Activated CD8-positive, alpha-beta memory T cell treated with anti-CD3 and anti-CD28 coated beads, Interleukin-2, amount 10 ng/mL, durations not matched to agents 7 days and 5 days (primary cell): ENCODE data around the gene TMEM266. TPM values are rescaled to one million over a fixed set of nuclear protein-coding genes. Genes with fewer than 3 reads are reported as not detected.
"Not testable (repeated sequence)": the region's sequence is repeated elsewhere in the genome, so short reads cannot be mapped to it uniquely, and the experiment has no call there.

ENCODE experiments used
- ATAC-seq: fragments of 150-1000 bp; cut with Tn5 transposase; one replicate; pipeline ENCODE4 v1.10.0; 2021; ENCODE audit warnings: moderate library complexity
- CTCF ChIA-PET: fragments of 350-600 bp; sonication (Branson Sonifier 250); formaldehyde crosslinking; loops from one replicate; lab custom pipeline; 2021; ENCODE audit warnings: antibody characterized with exemption; lab: Charles Lee
- DNase-seq: peaks from one replicate; pipeline ENCODE4 v3.0.0-alpha.2; 2020
- H3K27ac Mint-ChIP-seq: one replicate; pipeline ENCODE4 v1.8.0; 2021; ENCODE audit warnings: mild to moderate bottlenecking, mixed read lengths
- H3K27me3 Mint-ChIP-seq: one replicate; pipeline ENCODE4 v1.8.0; 2021; ENCODE audit warnings: mixed read lengths
- H3K36me3 Mint-ChIP-seq: one replicate; pipeline ENCODE4 v1.8.0; 2021; ENCODE audit warnings: mild to moderate bottlenecking, mixed read lengths
- H3K4me1 Mint-ChIP-seq: one replicate; pipeline ENCODE4 v1.8.0; 2021; ENCODE audit warnings: mixed read lengths
- H3K4me3 Mint-ChIP-seq: one replicate; pipeline ENCODE4 v1.8.0; 2021; ENCODE audit warnings: mild to moderate bottlenecking, moderate library complexity, mixed read lengths
- H3K9me3 Mint-ChIP-seq: one replicate; pipeline ENCODE4 v1.8.0; 2022; ENCODE audit warnings: low read depth, mixed read lengths
- total RNA-seq, 2 experiments: library from RNA; stranded (reverse); gene quantifications; one replicate each; pipeline ENCODE4 v1.2.3, GENCODE V29; 2021

TMEM266 gene, protein sequence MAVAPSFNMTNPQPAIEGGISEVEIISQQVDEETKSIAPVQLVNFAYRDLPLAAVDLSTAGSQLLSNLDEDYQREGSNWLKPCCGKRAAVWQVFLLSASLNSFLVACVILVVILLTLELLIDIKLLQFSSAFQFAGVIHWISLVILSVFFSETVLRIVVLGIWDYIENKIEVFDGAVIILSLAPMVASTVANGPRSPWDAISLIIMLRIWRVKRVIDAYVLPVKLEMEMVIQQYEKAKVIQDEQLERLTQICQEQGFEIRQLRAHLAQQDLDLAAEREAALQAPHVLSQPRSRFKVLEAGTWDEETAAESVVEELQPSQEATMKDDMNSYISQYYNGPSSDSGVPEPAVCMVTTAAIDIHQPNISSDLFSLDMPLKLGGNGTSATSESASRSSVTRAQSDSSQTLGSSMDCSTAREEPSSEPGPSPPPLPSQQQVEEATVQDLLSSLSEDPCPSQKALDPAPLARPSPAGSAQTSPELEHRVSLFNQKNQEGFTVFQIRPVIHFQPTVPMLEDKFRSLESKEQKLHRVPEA
- total RNA-seq, result not detected

DNA sequence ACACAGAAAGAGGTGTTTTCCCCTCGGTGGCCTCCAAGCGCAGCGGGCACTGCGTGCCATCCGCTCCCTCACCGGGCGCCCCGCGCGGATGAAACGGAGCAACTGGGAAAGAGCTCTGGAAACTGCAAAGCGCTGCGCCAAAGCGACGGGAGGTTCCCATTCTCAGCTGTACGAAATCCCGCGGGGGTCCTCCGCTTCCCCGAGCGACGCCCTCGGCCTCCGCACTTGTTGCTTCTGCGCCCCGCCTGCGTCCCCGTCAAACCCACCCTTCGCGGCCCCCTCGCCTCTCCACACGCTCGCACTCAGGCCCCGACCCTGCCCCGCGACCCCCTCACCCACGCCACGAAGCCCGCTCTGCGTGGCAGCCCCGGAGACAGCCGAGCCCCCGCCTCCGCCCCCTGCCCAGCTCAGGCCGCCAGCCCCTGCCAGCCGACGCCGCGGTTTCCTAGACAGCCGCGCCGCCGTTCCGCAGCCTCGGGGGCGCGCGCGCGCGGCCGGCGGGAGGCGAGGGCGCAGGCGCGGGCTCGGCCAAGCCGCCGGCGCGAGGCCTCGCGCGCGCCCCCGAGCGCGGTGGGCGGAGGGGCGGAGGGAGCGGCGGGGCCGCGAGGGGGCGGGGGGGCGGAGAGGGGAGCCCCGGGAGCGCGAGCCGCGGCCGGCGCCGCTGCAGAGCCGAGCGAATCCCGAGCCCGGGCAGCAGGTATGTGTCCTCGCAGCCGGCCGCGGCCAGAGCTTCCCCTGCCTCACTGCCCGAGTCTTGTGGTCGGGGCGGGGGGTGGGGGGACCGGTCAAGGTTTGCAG is at the start of gene TMEM266:
TMEM266 (plus strand) TSS at position 666 of the 798 bp plus-strand sequence. CDS start 74,279 bp downstream, outside the sequence.
- ATAC-seq (peak; percentile 57), DNase-seq (no peak)
- Mint-ChIP-seq H3K27me3 (peaks cover 76% of the 10 kb centered on the region), H3K36me3 (no peaks in the 10 kb centered on the region), H3K9me3 (no peaks in the 10 kb centered on the region), H3K27ac (no peak within 1 kb of the TSS), H3K4me1 (peaks cover 25% of the 10 kb centered on the region), H3K4me3 (peak within 1 kb of the TSS; percentile 58)
- CTCF ChIA-PET, result interaction anchor here (0.6 to 9.3 kb wide), 14 partner anchors 10 to 1483 kb away, joined by 3 to 188 read pairs (median 3); no protein-coding TSS in a partner anchor

DNA sequence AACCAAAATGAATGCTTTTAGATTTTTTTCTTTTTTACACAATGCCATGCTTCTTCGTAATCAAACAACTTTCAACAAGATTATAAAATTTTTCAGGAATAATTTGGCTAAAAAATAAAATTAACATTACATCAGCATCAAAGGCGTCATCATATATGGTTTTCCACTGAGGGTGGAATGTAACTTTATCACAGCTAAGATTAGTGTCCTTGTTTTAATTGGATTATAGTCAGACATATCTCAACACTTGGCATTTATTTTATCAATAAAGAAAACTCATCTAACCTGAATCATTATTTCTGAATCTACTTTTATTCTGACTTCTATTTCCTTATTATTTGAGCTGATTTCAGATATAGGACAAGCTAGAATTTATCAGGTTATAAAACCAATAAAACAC is 49.2 kb upstream of the TMEM266 start:
- Mint-ChIP-seq H3K4me1 (peaks cover 6% of the 10 kb centered on the region), H3K4me3 (no peak overlapping the region), H3K9me3 (no peaks in the 10 kb centered on the region), H3K27me3 (peaks cover 59% of the 10 kb centered on the region), H3K27ac (no peak overlapping the region), H3K36me3 (no peaks in the 10 kb centered on the region)
- CTCF ChIA-PET, result no interaction called here
- no peak for ATAC-seq
- DNase-seq, result no peak

DNA sequence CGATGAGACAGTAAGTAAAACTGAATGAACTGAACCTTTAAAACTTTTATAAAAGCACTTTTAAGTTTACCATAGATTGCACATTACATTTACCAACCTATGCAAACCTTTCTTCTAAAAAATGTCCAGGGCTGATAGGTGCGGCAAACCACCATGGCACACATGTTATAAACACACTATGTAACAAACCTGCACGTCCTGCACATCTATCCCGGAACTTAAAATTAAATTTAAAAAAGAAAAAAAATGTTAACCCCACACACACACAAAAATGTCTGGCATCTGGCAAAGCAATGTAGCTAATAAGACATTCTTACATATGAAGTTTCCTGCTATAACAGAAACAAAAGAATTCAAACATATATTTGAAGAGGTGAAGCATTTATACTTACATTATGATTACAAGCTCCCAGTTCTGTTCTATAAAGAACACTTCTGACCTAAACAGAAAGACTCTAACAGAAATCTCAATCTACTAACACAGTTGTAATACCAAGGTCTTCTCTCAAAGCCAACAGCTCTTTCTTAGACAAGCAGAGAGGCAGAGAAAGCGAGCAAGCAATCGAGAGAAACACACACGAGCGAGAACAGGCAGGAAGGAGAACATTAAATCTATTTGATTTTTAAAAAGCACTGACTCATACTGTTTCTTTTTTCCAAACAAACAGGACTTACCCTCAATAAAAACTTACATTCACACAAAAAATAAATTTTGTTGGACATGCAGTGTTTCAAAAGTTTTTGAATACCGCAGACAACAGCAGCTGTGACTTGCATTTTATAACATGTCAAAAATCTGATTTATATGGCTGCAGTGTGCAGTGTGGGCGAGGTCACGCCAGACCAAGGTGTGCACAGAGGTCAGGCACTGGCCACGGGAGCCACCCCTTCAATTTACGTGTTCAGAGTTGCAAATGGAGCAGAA is 47.9 kb upstream of the TMEM266 start, which contains the start of gene NRG4:
NRG4 (minus strand) TSS at position 798 of the 925 bp plus-strand sequence. CDS start 1,194 bp downstream, outside the sequence.
- H3K4me1 Mint-ChIP-seq, result peaks cover 6% of the 10 kb centered on the region
- CTCF ChIA-PET, result no interaction called here

DNA sequence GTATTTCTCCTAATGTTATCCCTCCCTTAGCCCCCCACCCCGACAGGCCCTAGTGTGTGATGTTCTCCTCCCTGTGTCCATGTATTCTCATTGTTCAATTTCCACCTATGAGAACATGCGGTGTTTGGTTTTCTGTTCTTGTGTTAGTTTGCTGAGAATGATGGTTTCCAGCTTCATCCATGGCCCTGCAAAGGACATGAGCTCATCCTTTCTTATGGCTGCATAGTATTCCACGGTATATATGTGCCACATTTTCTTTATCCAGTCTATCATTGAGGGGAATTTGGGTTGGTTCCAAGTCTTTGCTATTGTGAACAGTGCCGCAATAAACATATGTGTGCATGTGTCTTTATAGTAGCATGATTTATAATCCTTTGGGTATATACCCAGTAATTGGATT is 46.3 kb upstream of the TMEM266 start:
- CTCF ChIA-PET, H3K9me3 Mint-ChIP-seq, H3K36me3 Mint-ChIP-seq, ATAC-seq, H3K4me3 Mint-ChIP-seq, H3K4me1 Mint-ChIP-seq, H3K27ac Mint-ChIP-seq, DNase-seq: not testable (repeated sequence)
- peaks cover 60% of the 10 kb centered on the region for H3K27me3 Mint-ChIP-seq

More for the DNA sequence above, 47.9 kb upstream of the TMEM266 start, which contains the start of gene NRG4:
- H3K9me3 Mint-ChIP-seq, result no peaks in the 10 kb centered on the region
- peaks cover 65% of the 10 kb centered on the region for H3K27me3 Mint-ChIP-seq
- ATAC-seq (no peak), DNase-seq (no peak)
- no peak within 1 kb of the TSS for H3K4me3 Mint-ChIP-seq
- H3K27ac Mint-ChIP-seq, result no peak within 1 kb of the TSS
- H3K36me3 Mint-ChIP-seq, result no peaks in the 10 kb centered on the region

DNA sequence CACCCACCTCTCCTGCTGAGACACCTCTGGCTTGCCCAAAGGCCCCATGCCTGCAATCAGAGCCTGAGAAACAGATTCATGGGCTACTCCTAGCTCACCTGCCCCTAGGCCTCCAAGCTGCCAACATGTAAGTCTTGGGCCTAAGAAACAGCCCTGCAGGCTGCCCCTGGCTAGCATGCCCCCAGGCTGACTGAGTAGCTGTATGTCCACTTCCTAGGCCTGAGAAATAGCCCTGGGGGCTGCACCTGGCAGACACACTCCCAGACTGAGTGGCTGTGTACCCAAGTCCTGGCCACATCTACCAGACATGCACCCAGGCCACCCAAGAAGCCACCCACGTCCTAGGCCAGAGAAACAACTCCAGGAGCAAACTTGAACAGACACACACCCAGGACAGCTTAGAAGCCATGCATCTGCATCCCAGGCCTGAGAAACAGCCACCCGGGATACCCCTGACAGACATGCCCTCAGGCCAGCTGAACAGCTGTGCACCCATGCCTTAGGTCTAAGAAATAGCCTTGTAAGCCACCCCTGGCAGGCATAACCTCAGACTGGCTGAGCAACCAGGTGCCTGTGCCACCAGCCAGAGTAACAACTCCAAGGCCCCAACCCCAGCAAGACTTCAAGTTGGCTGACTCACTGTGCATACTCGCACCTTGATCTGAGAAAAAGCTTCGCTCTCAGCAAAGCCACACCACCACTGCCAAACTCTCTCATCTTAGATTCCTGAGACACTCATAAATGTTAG is 35.6 kb upstream of the TMEM266 start:
- H3K9me3 Mint-ChIP-seq, result peaks cover 14% of the 10 kb centered on the region
- no peaks in the 10 kb centered on the region for H3K4me1 Mint-ChIP-seq
- H3K36me3 Mint-ChIP-seq, result peaks cover 2% of the 10 kb centered on the region
- no peak overlapping the region for H3K27ac Mint-ChIP-seq
- H3K27me3 Mint-ChIP-seq, result peaks cover 11% of the 10 kb centered on the region
- H3K4me3 Mint-ChIP-seq, result no peak overlapping the region
- DNase-seq, result no peak
- CTCF ChIA-PET, result no interaction called here
- no peak for ATAC-seq

DNA sequence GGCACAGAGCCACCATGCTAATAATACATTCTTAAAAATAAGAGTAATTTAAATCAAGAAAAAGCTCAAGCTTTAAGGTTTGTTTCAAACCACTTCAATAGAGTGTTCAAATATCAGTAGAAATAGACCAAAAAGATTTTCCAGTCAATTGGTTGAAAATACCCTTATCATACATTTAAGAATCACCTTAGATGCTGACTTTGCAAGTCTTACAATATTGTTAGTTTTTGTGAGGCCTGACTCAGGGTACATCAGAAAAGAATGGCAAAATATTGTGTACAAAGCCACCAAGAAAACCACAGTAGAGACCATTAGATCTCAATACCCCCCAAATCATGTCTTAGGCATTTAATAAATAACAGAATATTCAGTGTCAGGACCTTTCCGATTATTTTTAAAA is 27.7 kb upstream of the TMEM266 start:
- CTCF ChIA-PET, result no interaction called here

DNA sequence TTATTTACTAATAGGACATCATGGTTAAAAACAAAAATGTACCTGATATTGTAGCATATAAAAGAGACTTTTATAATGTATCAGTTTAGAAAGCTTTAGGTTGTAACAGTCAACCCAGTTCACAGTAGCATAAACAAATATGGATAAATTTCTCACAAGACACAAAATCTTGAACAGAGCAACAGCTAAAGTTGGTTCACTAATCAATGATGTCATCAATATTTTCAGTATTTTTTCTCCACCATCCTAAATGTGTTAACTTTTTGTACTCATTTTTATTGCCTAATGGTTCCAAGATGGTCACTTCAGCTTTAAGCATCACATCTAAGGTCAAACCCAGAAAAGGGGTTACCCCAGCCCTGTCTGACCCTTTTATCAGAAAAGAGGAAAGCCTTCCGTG is 26.3 kb upstream of the TMEM266 start:
- Mint-ChIP-seq H3K27me3 (peaks cover 44% of the 10 kb centered on the region), H3K9me3 (no peaks in the 10 kb centered on the region), H3K36me3 (no peaks in the 10 kb centered on the region), H3K27ac (no peak overlapping the region), H3K4me3 (no peak overlapping the region), H3K4me1 (no peaks in the 10 kb centered on the region)
- no peak for DNase-seq
- no peak for ATAC-seq
- CTCF ChIA-PET, result no interaction called here

More for the DNA sequence above, 27.7 kb upstream of the TMEM266 start:
- Mint-ChIP-seq H3K36me3 (no peaks in the 10 kb centered on the region), H3K4me3 (no peak overlapping the region), H3K27ac (no peak overlapping the region), H3K9me3 (no peaks in the 10 kb centered on the region), H3K4me1 (no peaks in the 10 kb centered on the region), H3K27me3 (peaks cover 47% of the 10 kb centered on the region)
- DNase-seq (no peak), ATAC-seq (no peak)

DNA sequence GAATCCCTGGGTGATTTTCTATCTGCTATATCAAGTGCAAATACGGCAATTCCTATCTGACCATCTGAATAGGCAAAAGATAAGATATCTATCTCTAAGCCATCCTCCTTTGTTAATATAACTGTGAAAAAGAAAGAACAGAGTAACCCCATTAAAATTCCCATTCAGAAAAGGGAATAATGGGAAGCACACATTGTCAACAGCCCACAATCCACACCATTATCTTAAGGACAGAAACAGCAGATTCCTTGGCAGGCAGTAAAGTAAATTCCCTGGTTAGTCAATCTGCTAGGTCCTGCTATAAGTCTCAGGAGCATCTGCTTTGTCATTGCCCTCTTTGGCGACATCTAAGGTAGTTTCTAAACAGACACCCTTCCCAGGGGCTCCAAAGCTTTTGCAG is 25.7 kb upstream of the TMEM266 start:
- H3K36me3 Mint-ChIP-seq, result no peaks in the 10 kb centered on the region
- CTCF ChIA-PET, result no interaction called here
- no peak overlapping the region for H3K4me3 Mint-ChIP-seq
- H3K4me1 Mint-ChIP-seq, result no peaks in the 10 kb centered on the region
- no peaks in the 10 kb centered on the region for H3K9me3 Mint-ChIP-seq
- H3K27me3 Mint-ChIP-seq, result peaks cover 49% of the 10 kb centered on the region
- no peak for DNase-seq
- no peak overlapping the region for H3K27ac Mint-ChIP-seq
- no peak for ATAC-seq

DNA sequence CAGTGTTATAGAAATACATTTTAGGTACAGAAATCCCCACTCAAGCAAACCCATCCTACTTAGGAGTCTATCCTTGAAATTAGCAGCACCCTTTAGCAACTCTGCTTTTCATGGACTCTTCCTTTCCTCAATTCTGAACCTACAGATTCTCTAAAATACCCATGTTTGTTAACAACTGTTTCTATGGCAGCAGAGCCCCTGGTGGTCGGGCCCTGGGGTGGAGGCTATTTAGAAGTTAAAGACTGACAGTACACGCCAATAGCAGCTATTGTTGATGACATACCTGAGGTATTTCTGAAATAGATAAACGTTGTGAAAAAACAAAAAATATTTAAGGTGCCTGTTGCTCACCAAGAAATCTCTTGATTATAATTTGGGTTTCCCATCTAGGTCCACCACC is 24.2 kb upstream of the TMEM266 start:
- CTCF ChIA-PET, result no interaction called here

DNA sequence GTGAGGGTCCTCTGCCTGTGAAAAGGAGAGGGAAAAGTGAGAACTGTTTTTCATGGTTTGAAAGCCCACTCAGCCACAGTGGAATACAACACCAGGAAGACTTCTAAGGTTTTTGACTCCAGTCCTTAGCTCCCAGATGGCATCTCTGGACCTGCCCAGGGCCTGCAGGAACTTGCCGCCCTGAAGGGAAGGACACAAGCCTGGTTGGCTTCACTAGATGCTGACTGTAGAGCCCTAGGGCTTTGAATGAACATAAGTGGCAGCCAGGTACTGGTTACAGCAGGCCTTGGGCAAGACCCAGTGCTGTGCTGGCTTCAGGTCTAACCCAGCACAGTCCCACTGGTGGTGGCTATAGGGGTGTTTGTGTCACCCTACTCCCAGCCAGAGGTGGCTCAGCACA is 21.3 kb upstream of the TMEM266 start:
- Mint-ChIP-seq H3K4me3 (no peak overlapping the region), H3K36me3 (peaks cover 6% of the 10 kb centered on the region), H3K9me3 (peaks cover 4% of the 10 kb centered on the region), H3K4me1 (no peaks in the 10 kb centered on the region), H3K27me3 (peaks cover 64% of the 10 kb centered on the region), H3K27ac (no peak overlapping the region)
- DNase-seq, result no peak
- ATAC-seq, result no peak
- CTCF ChIA-PET, result no interaction called here

More for the DNA sequence above, 24.2 kb upstream of the TMEM266 start:
- ATAC-seq, result no peak
- Mint-ChIP-seq H3K27me3 (peaks cover 50% of the 10 kb centered on the region), H3K27ac (no peak overlapping the region), H3K36me3 (no peaks in the 10 kb centered on the region), H3K4me1 (no peaks in the 10 kb centered on the region), H3K9me3 (no peaks in the 10 kb centered on the region), H3K4me3 (no peak overlapping the region)
- no peak for DNase-seq

DNA sequence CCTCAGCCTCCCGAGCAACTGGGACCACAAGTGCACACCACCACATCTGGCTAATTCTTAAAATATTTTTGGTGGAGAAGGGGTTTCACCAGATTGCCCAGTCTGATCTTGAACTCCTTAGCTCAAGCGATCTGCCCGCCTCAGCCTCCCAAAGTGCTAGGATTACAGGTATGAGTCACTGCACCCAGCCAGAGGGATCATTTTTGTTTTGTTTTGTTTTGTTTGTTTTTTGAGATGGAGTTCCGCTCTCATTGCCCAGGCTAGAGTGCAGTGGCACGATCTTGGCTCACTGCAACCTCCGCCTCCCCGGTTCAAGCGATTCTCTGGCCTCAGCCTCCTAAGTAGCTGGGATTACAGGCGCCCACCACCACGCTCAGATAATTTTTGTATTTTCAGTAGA is 5.6 kb upstream of the TMEM266 start:
- H3K9me3 Mint-ChIP-seq, CTCF ChIA-PET, ATAC-seq, H3K36me3 Mint-ChIP-seq, DNase-seq, H3K4me3 Mint-ChIP-seq, H3K27ac Mint-ChIP-seq: not testable (repeated sequence)
- Mint-ChIP-seq H3K27me3 (peaks cover 44% of the 10 kb centered on the region), H3K4me1 (peaks cover 17% of the 10 kb centered on the region)

DNA sequence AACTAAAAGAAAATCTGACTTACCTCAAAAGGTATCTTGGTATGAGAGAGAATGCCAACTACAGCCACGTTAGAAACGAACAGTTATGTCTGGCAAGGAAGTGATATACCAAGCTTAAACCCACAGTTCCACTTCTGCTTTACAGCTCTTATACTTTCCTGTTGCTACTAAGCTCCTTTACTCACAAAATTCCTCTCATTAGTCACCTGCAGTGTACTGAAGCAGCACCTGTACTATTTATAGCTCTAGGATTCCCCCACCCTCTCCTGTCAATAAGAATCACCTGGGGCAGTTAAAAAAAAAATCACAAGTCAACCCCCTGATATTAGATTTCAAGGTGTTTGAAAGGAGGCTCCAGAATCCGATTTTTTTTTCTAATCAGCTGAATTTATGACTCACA is 2.9 kb upstream of the TMEM266 start:
- no peak for ATAC-seq
- peaks cover 21% of the 10 kb centered on the region for H3K4me1 Mint-ChIP-seq
- CTCF ChIA-PET, result interaction anchor here (0.7 to 9.3 kb wide), 14 partner anchors 9 to 247 kb away, joined by 3 to 188 read pairs (median 4); no protein-coding TSS in a partner anchor
- H3K9me3 Mint-ChIP-seq, result no peaks in the 10 kb centered on the region
- peaks cover 62% of the 10 kb centered on the region for H3K27me3 Mint-ChIP-seq
- H3K36me3 Mint-ChIP-seq, result no peaks in the 10 kb centered on the region
- DNase-seq, result no peak
- H3K4me3 Mint-ChIP-seq, result no peak overlapping the region
- H3K27ac Mint-ChIP-seq, result no peak overlapping the region
